Activated CD4-positive, alpha-beta T cell treated with anti-CD3 and anti-CD28 coated beads, Interleukin-2, amount 50 U/mL, for 16 hours (primary cell): ENCODE measurements around the gene TNFRSF8.
A peak's percentile ranks its signal among the peaks of the same experiment; 100 is the strongest.

Experiments used
- DNase-seq: peaks from one replicate; pipeline ENCODE4 v3.0.0-alpha.2; 2020

TNFRSF8 gene

DNA sequence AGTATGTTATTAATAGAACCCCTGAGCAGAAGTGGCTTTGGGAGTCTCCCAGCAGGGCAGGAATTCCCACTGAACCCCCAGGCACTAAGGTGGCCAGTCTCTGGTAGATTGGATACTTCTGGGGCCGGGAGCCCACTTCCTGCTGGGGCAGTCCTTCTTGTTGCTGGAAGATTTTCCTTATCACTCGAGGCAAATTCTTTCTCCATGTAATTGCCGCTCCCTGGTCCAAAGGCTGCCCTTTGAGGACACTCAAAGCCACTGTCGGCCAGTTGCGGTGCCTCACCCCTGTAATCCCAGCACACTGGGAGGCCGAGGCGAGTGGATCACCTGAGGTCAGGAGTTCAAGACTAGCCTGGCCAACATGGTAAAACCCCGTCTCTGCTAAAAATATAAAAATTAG, 81.1 kb downstream of the TNFRSF8 start:
- DNase-seq: no peak

GRCh38 chr1:12144969-12145368, 81.9 kb downstream of the TNFRSF8 start:
- no peak for DNase-seq

DNA sequence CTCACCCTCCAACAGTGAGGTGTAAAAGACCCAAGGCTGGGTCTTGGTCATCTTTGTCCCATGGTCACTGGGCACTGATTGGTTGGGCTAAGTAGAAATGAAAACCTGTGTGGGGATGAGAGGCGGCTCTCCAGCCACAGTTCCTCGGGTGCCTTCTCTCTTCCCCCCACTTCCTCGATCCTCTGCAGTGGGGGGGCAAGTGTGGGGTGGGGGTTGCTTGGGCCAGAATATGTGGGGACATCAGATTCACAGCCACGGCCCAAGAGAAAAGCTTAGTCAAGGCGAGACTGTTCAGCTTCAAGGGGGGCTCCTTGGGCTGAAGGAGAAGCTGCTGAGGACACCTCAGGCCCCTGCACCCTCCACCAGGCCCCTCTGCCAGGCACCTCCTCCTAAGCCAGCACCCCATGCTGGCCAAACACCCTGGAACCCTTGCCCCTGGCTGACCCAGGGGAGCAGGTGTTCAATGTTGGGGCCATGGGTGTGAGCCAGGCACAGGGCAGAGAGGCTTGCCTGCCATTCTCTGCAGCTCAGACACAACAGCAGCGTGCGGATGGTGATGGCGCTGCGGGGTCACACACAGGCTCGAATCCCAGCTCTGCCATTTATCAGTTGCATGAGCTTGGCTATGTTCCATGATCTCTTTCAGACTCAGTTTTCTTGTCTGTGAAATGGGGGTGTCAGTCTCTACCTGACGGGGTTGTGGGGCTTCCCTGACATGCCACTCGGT, 82.7 kb downstream of the TNFRSF8 start:
- no peak for DNase-seq

- no peak for DNase-seq
Measured at GRCh38 chr1:12146343-12147112, 83.4 kb downstream of the TNFRSF8 start.

GRCh38 chr1:12147201-12147701, 84.1 kb downstream of the TNFRSF8 start:
- DNase-seq: no peak

GRCh38 chr1:12148160-12148957, 85.3 kb downstream of the TNFRSF8 start:
- no peak for DNase-seq

GRCh38 chr1:12148958-12149790, 86.1 kb downstream of the TNFRSF8 start:
- DNase-seq: no peak

GRCh38 chr1:12149791-12150175, 86.7 kb downstream of the TNFRSF8 start:
- no peak for DNase-seq

- peak; percentile 66 for DNase-seq
Measured at GRCh38 chr1:12150456-12151200, 87.5 kb downstream of the TNFRSF8 start.

- DNase-seq: no peak
Measured at GRCh38 chr1:12151465-12151864, 88.4 kb downstream of the TNFRSF8 start.

DNA sequence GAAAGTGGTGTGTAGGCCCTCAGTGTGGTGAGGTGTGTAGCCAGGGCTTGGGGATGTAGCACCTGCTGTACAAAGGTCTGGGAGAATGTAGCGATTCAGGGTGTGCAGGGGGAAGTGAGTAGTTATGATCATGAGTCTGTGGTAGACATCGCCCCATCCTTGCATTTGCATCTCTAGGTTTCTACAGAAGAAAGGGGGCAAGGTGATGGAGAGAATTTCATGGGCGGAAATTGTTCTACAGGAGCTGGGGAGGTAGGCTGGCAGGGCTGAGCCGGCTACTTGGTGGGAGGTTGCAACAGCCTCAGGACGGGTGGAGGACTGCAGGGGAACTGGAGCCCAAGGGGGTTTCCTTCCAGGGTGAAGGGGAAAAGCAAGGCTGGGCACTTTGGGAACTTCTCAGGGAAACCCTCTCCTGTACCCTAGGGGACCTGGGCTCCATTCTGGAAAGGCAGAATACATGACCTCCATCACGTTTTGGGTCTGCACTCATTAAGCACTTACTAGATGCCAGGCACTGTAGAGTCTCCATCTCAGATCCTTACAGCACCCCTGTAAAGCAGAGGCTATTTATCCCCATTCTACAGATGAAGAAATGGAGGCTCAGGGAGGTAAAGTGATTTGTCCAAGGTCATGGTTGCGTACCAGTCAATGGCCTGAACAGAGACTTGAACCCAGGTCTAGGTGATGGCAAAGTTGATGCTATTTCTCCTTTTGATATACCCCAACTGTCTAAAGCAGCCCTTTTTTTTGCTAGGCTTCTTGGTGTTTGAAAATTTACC, 89.2 kb downstream of the TNFRSF8 start:
- no peak for DNase-seq

DNA sequence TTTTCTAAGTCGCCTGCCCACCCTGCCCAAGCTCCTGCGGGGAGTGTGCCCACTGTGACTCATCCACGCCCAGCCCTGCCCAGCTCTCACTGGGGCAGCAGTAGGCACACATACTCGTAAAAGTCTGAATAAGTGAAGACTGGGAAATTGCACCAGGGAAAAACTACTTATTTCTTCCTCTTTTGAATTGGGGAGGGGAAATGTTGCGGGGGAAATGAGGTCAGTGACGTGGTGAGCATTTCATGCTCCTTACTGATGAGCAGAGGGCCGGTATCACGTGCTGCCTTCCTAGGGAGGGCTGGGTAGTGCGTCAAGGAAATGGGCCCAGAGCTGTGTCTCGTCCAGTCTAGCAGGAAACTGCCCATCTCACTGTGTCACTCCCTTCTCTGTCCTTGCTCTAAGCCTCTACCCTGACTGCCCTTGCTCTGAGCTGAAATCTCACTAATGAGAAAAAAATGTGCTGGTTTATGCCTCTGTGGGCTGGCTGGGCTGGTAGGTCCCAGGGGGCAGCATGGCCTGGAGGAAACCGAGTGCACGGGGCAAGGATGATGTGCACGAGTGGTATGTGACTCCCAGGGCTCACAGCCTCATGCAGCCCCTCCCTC, 90.2 kb downstream of the TNFRSF8 start:
- DNase-seq: no peak

DNA sequence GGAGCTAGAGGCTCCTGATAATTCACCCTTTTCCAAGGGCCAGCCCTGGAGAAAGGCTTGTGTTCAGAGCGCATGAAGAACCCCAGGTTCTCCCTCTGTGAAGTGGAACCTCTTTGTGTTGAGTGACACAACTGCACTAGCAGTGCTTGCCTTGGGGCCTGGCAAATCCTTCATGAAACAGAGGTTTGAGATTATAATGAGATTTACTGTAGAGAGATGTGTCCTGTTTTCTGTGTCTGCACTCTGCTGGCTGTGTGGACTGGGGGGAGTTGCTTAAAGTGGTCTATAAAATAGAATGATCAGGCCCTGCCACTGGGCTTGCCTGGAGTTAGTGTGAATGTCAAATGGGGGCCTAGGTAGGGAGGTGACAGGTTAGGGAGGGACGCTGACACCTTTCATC, 92.2 kb downstream of the TNFRSF8 start:
- no peak for DNase-seq

DNA sequence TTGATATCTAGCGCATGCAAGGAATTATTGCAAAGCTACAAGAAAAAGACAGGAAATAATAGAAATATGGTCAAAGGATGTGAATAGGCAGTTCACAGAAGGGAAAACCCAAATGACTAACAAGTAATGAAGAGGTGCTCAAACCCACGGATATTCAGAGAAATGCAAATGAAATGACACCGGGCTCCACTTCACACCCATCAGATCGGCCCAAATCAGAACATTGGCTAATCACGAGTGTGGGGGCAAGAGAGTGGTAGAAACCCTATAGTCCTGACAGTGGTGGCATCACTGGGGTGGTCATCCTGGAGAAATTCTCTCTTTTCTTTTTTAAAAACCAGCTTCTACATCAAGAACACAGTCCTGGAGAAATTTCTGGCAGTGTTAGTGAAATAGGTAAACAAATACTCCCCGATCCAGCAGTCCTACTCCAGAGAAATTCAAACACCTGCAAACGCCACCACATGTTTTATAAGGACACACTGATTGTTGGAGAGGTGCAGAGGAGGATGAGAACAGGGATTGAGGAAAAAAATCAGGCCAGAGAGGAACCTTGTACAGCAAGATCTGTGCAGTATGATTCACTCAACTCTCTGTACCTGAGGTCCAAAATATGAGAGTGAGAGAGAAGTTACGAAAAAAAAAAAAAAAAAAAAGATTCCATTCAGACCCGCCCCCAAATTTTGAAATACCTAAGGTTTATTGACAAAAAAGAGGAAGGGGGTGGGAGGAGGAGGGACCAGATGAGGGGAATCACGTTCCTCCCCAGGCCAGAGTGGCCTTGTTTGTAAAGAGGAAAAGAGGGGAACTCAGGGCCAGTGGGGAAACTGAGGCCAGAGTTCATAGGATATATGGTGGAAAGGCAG, 94.5 kb downstream of the TNFRSF8 start:
- peak; percentile 85 for DNase-seq

DNA sequence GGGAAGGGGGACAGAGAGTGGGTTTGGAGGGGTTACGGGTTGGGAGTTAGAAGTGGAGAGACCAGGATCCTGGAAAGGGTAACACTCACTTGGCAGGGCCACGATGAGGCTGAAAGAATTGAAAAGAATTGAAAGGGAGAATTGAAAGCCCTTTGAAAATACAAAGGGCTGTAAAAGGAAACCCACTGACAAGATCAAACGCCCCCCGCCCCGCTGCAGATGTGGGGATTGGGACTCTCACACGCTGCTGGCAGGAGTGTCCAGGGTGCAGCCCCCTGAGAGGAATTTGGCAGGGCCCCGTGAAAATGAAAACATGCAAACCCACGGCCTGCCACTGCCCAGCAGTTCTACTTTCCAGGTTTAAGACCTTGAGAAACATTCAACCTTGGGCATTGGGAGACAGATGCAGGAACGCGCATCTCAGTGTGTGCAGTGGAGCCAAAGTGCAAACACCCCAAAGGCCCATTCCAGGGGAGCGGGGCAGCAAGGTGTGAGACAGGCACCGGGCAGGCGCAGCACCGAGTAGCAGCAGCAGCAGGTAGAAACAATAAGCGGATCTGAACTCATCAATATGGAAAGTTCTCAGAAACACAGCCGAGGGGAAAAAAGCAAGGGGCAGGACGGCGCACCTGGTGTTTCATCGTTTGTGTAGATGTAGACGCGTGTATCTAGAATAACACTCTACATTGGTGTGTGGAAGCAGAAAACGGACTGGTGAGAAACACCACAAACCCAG, 95.4 kb downstream of the TNFRSF8 start:
- DNase-seq: no peak

GRCh38 chr1:12159816-12160215, 96.7 kb downstream of the TNFRSF8 start:
- DNase-seq: no peak

DNA sequence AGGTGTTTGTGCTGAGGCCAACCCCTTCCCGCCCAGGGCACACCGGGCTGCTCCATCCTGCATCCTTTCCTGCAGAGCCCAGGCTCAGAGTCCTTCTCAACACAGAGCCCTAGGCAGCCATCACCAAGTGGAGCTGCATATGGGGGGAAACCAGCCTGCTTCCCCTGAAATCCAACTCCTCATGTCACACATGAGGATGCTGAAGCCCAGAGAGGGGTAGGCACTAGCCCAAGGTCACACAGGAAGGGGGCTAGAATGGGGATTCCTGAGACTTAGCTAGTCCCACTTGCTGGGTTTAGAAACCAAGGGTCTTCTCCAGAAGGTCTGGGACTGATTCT, 98.2 kb downstream of the TNFRSF8 start:
- no peak for DNase-seq

- peak; percentile 97 for DNase-seq
Measured at GRCh38 chr1:12161662-12162458, 98.8 kb downstream of the TNFRSF8 start.
